Measurements from ENCODE around the gene FNIP1. TPM values are rescaled to one million over a fixed set of nuclear protein-coding genes. Genes with fewer than 3 reads are reported as not detected.
A peak's percentile ranks its signal among the peaks of the same experiment; 100 is the strongest.
"Not testable (repeated sequence)": the region's sequence is repeated elsewhere in the genome, so short reads cannot be mapped to it uniquely, and the experiment has no call there.

The FNIP1 gene
- total RNA-seq (2014; rRNA removed; shearing (Covaris generic); ENCODE audit: low replicate concordance): 12.4 and 14.9 TPM in 2 replicates

- Histone ChIP-seq H3K4me3 (peak within 1 kb of the TSS; percentile 94), H3K9me3 (no peaks in the 10 kb centered on the region), H3K27me3 (no peaks in the 10 kb centered on the region), H3K36me3 (peaks cover 26% of the 10 kb centered on the region)
- peak; percentile 100 for DNase-seq
Measured at GRCh38 chr5:131796793-131797693, at the start of gene FNIP1. FNIP1 (minus strand) TSS chr5:131797017; CDS start chr5:131796921, 96 bp downstream.

- Histone ChIP-seq H3K4me3 (no peak overlapping the region), H3K27me3 (no peaks in the 10 kb centered on the region), H3K36me3 (no peaks in the 10 kb centered on the region), H3K9me3 (peaks cover 25% of the 10 kb centered on the region)
- no peak for DNase-seq
Measured at GRCh38 chr5:131846536-131846935, 49.7 kb upstream of the FNIP1 start.

DNA sequence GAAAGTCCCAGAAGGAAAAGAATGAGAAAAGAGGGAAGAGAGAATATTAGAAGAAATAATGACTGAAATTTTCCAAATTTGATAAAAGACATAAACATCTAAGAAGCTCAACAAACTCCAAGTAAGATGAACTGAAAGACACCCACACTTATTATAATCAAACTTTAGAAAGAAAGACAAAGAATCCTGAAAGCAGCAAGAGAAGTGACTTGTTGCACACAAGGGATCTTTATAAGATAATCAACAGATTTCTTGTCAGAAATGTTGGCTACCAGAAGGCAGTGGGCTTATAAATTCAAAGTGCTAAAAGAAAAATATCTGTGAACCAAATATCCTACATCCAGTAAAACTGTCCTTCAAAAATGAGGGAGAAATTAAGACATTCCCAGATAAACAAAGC is 49.0 kb upstream of the FNIP1 start:
- no peak overlapping the region for H3K4me3 ChIP-seq
- no peaks in the 10 kb centered on the region for H3K27me3 ChIP-seq
- no peak for DNase-seq
- H3K9me3 ChIP-seq: peaks cover 25% of the 10 kb centered on the region
- H3K36me3 ChIP-seq: no peaks in the 10 kb centered on the region

- not testable (repeated sequence) for H3K4me3 ChIP-seq, DNase-seq, H3K36me3 ChIP-seq, H3K27me3 ChIP-seq
- H3K9me3 ChIP-seq: peaks cover 33% of the 10 kb centered on the region
Measured at GRCh38 chr5:131842971-131843370, 46.2 kb upstream of the FNIP1 start.

GRCh38 chr5:131832702-131833101 is 35.9 kb upstream of the FNIP1 start:
- not testable (repeated sequence) for DNase-seq, H3K9me3 ChIP-seq, H3K36me3 ChIP-seq, H3K27me3 ChIP-seq, H3K4me3 ChIP-seq

- Histone ChIP-seq H3K27me3 (no peaks in the 10 kb centered on the region), H3K4me3 (no peak overlapping the region), H3K36me3 (no peaks in the 10 kb centered on the region), H3K9me3 (peaks cover 12% of the 10 kb centered on the region)
- DNase-seq: no peak
Measured at GRCh38 chr5:131825404-131826013, 28.7 kb upstream of the FNIP1 start.

DNA sequence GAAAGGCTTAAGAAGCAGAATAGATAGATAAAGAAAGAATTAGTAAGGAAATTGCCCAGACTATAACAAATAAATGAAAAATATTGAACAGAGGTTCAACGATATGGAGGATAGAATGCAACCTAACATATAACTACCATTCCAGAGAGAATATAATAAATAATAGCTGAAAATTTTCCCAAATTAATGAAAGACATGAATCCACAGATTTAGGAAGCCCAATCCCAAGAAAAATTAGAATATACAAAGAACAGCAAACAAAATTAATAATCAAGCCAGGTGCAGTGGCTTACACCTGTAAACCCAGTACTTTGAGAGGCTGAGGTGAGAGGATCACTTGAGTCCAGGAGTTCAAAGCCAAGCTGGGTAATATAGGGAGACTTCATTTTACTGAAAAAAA is 27.8 kb upstream of the FNIP1 start:
- peaks cover 12% of the 10 kb centered on the region for H3K9me3 ChIP-seq
- no peak overlapping the region for H3K4me3 ChIP-seq
- H3K27me3 ChIP-seq: no peaks in the 10 kb centered on the region

GRCh38 chr5:131821221-131821620 is 24.4 kb upstream of the FNIP1 start:
- Histone ChIP-seq H3K36me3 (no peaks in the 10 kb centered on the region), H3K27me3 (no peaks in the 10 kb centered on the region), H3K4me3 (no peak overlapping the region), H3K9me3 (peaks cover 7% of the 10 kb centered on the region)
- no peak for DNase-seq

More for the DNA sequence above, 27.8 kb upstream of the FNIP1 start:
- no peak for DNase-seq
- no peaks in the 10 kb centered on the region for H3K36me3 ChIP-seq

DNA sequence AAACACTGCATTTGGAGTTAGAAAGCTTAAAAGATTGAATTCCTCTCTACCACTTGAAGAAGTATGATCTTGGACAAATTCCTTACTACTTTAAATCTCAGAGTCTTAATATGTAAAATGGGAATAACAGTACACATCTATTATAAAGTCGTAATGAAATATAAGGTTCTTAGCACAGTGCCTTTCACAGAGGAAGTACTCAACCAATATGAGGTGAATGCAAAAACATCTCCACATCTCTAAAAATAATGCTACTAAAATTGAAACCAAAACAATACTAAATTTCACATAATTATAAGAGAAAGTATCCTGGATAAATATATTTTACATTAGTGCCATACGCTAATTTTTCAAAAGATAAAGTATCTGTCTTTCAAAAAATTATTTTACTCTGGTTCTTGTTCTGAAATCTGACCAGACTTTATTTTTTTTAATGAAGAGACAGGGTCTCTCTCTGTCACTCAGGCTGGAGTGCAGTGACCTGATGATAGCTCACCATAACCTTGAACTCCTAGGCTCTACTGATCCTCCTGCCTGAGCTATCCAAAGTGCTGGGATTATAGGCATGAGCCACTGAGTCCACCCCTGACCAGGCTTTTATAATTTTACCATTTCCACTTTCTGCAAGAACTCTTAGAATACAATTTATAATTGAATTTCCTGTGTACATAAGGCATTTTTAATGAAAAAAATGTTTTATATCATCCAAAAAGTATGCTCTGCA is 21.3 kb upstream of the FNIP1 start:
- DNase-seq: no peak
- H3K27me3 ChIP-seq: no peaks in the 10 kb centered on the region
- H3K4me3 ChIP-seq: no peak overlapping the region

GRCh38 chr5:131814990-131815389 is 18.2 kb upstream of the FNIP1 start:
- DNase-seq: peak; percentile 12
- peaks cover 2% of the 10 kb centered on the region; the same call in 1 of the 2 replicates for H3K9me3 ChIP-seq
- no peak overlapping the region for H3K4me3 ChIP-seq
- no peaks in the 10 kb centered on the region for H3K27me3 ChIP-seq
- no peaks in the 10 kb centered on the region for H3K36me3 ChIP-seq

More for the DNA sequence above, 21.3 kb upstream of the FNIP1 start:
- Histone ChIP-seq H3K36me3 (no peaks in the 10 kb centered on the region), H3K9me3 (peaks cover 5% of the 10 kb centered on the region)

GRCh38 chr5:131812371-131813160 is 15.7 kb upstream of the FNIP1 start:
- DNase-seq: no peak
- Histone ChIP-seq H3K9me3 (peaks cover 2% of the 10 kb centered on the region; the same call in 1 of the 2 replicates), H3K27me3 (peaks cover 2% of the 10 kb centered on the region; the same call in 1 of the 2 replicates), H3K36me3 (no peaks in the 10 kb centered on the region), H3K4me3 (no peak overlapping the region)

GRCh38 chr5:131810510-131811249 is 13.9 kb upstream of the FNIP1 start:
- Histone ChIP-seq H3K9me3 (no peaks in the 10 kb centered on the region), H3K36me3 (no peaks in the 10 kb centered on the region), H3K4me3 (no peak overlapping the region), H3K27me3 (peaks cover 2% of the 10 kb centered on the region; the same call in 1 of the 2 replicates)
- DNase-seq: no peak

GRCh38 chr5:131795879-131796792 is 681 bp downstream of the FNIP1 start:
- no peaks in the 10 kb centered on the region for H3K9me3 ChIP-seq
- H3K4me3 ChIP-seq: peak overlapping the region; percentile 94
- no peaks in the 10 kb centered on the region for H3K27me3 ChIP-seq
- peaks cover 28% of the 10 kb centered on the region for H3K36me3 ChIP-seq
- peak; percentile 74 for DNase-seq

GRCh38 chr5:131795228-131795627 is 1.6 kb downstream of the FNIP1 start:
- H3K9me3 ChIP-seq: no peaks in the 10 kb centered on the region
- DNase-seq: no peak
- H3K27me3 ChIP-seq: no peaks in the 10 kb centered on the region
- H3K4me3 ChIP-seq: peak overlapping the region; percentile 94
- peaks cover 30% of the 10 kb centered on the region for H3K36me3 ChIP-seq

- H3K9me3 ChIP-seq: no peaks in the 10 kb centered on the region
- DNase-seq: no peak
- no peaks in the 10 kb centered on the region for H3K27me3 ChIP-seq
- H3K36me3 ChIP-seq: peaks cover 30% of the 10 kb centered on the region
- H3K4me3 ChIP-seq: peak overlapping the region; percentile 94
Measured at GRCh38 chr5:131794586-131794985, 2.2 kb downstream of the FNIP1 start.
